ENCODE results near the gene MRAS. TPM values are rescaled to one million over a fixed set of nuclear protein-coding genes. Genes with fewer than 3 reads are reported as not detected.
"Not testable (repeated sequence)": the region's sequence is repeated elsewhere in the genome, so short reads cannot be mapped to it uniquely, and the experiment has no call there.

Gene MRAS
- total and polyA plus RNA-seq, 8 donors = 18.1 to 48.0 (median 21.5) TPM

DNA sequence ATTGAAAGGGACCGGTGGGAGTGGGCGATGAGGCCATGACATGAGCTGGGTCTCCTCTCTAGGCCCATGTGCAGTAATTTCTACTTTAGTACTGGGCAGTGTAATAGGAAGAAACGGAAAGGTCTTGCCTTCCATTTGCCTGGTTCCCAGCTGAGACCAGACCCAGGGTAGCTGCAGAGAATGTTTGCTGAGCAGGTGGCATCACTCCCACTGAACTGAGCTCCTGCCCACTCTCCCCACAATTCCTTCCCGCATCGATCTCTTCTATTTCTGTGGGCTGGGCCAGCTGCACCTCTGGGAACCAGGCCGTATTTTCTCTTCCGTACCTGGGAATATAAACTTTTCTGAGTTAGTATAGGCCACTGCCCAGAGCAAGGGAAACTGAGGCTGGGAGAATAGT, 101.8 kb downstream of the MRAS start:
- DNase-seq (no peak), ATAC-seq (no peak)
- Histone ChIP-seq H3K4me3 (no peak overlapping the region), H3K4me1 (no peaks in the 10 kb centered on the region), H3K27ac (no peak overlapping the region), H3K36me3 (no peaks in the 10 kb centered on the region), H3K9me3 (no peaks in the 10 kb centered on the region), H3K27me3 (no peaks in the 10 kb centered on the region)
- TF ChIP-seq, protein P1, sequence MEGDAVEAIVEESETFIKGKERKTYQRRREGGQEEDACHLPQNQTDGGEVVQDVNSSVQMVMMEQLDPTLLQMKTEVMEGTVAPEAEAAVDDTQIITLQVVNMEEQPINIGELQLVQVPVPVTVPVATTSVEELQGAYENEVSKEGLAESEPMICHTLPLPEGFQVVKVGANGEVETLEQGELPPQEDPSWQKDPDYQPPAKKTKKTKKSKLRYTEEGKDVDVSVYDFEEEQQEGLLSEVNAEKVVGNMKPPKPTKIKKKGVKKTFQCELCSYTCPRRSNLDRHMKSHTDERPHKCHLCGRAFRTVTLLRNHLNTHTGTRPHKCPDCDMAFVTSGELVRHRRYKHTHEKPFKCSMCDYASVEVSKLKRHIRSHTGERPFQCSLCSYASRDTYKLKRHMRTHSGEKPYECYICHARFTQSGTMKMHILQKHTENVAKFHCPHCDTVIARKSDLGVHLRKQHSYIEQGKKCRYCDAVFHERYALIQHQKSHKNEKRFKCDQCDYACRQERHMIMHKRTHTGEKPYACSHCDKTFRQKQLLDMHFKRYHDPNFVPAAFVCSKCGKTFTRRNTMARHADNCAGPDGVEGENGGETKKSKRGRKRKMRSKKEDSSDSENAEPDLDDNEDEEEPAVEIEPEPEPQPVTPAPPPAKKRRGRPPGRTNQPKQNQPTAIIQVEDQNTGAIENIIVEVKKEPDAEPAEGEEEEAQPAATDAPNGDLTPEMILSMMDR (IDR thresholded peaks at IDR 0.05) = no peak
- intact Hi-C loops (cut with DNase I) = no loop called here

DNA sequence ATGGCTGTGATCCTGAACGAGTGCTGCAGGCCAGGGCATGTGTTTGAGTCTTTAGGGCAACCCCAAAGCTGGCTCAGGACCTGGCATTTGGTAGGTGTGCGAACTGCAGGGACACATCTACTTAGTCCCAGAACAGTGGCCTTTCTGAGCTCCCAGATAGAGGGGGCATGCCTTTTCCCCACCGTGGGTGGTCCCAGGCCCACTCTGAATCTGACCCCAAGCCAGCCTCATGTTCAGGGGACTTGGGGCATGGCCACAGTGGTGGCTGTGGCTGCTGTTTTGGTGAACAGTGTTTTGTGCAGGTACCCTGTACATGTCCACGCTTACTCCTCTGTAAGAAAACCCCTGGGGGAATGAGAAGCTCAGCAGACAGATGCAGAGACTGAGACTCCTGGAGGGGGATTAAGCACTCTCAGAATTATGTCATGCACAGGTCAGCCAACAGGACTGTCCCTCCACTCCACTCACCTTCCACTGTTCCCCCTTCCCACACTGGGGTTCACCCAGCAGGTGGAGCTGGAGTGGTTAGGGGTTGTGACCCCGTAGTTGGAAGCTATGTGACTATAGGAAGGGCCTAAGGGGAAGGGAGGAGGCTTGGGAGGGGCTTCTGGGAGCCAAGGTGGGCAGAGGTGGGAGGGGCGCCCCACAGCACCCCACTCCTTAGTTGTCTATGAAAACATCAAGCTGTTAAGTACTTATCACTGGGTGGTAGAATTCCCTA, 102.5 kb downstream of the MRAS start:
- no peaks in the 10 kb centered on the region for H3K4me1 ChIP-seq
- ATAC-seq (no peak), DNase-seq (no peak)
- no peaks in the 10 kb centered on the region for H3K9me3 ChIP-seq
- H3K4me3 ChIP-seq = no peak overlapping the region
- no peaks in the 10 kb centered on the region for H3K27me3 ChIP-seq
- H3K36me3 ChIP-seq = no peaks in the 10 kb centered on the region
- no peak overlapping the region for H3K27ac ChIP-seq
- TF ChIP-seq, protein P1 (IDR thresholded peaks at IDR 0.05) = no peak
- intact Hi-C loops (cut with DNase I) = no loop called here

DNA sequence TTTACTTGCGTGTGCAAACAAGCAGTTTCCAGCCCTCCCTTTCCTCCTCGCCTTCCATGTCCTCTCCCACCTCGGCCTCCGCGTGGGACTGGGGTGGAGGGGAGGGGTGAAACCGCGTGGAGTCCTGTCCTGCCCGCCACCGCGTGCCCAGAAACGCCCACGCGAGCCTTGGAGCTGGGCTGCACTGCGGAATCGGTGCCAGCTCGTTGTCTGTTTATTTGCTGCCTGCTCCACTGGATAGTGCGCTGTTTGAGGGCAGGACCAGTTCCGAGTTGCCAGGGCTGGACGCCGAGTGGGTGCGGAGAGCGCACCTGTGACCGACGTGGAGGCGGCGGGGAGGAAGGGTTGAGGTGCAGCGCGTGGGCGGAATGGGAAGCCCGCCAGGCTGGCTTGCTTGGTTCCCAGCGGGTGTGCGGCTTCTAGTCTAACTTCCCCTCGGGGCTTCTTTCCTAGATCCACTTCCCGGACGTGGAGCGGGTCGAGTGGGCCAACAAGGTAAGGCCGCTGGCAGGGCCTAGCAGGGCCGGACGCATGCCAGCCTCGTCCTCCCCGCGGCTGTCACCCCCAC, 103.3 kb downstream of the MRAS start:
- intact Hi-C loops (cut with DNase I) = no loop called here
- ATAC-seq (no peak), DNase-seq (no peak)
- Histone ChIP-seq H3K27ac (no peak overlapping the region), H3K4me3 (no peak overlapping the region), H3K27me3 (no peaks in the 10 kb centered on the region), H3K36me3 (no peaks in the 10 kb centered on the region), H3K9me3 (no peaks in the 10 kb centered on the region), H3K4me1 (no peaks in the 10 kb centered on the region)
- TF ChIP-seq, protein P1 (IDR thresholded peaks at IDR 0.05) = no peak

DNA sequence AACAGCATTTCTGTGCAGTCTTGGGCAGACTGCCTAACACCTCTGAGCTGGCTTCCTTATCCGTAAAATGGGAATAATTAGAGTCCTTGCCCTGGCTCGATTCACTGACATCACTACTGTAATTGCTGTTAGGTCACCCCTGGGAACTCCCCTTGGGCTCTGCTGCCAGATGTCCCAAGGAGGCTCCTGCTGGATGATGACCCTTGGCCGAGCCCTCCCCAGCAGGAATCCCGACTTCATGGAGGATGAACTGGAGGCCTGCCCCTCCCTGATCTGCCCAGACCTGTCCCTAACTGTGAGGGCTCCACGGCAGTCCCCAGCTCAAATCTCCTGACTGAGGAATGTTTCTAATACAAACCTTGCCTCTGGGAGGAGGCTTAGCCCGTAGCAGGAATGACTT, 104.1 kb downstream of the MRAS start:
- no peak for ATAC-seq
- H3K4me1 ChIP-seq = no peaks in the 10 kb centered on the region
- DNase-seq = no peak
- H3K4me3 ChIP-seq = no peak overlapping the region
- no peaks in the 10 kb centered on the region for H3K27me3 ChIP-seq
- H3K9me3 ChIP-seq = no peaks in the 10 kb centered on the region
- TF ChIP-seq, protein P1 (IDR thresholded peaks at IDR 0.05) = no peak
- intact Hi-C loops (cut with DNase I) = no loop called here
- H3K27ac ChIP-seq = no peak overlapping the region
- H3K36me3 ChIP-seq = no peaks in the 10 kb centered on the region

DNA sequence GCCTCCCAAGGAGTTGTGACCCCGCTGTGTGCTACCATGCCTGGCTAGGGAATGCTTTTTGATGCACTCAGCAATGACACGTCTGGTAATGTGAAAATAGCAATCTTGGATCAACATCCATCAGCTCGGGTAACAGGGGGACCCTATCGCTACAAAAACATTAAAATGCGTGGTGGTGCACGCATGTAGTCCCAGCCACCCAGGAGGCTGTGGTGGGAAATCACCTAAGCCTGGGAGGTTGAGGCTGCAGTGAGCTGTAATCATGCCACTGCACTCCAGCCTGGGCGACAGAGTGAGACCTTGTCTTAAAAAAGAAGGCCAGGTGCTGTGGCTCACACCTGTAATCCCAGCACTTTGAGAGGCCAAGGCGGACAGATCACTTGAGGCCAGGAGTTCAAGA, 105.6 kb downstream of the MRAS start:
- ATAC-seq; intact Hi-C loops (cut with DNase I); H3K27ac ChIP-seq; H3K4me3 ChIP-seq; H3K4me1 ChIP-seq; DNase-seq; H3K27me3 ChIP-seq; H3K36me3 ChIP-seq; H3K9me3 ChIP-seq: not testable (repeated sequence)

Other genes with a start within 250 kb of the MRAS start
- gene DZIP1L, start 233.0 kb upstream of the MRAS start, total RNA-seq = 10 to 100 TPM; 14.0 to 16.6 TPM
- 10 to 100 TPM; 17.9 to 24.2 (median 21.6) TPM for gene DZIP1L, start 233.0 kb upstream of the MRAS start, polyA plus RNA-seq (ENCODE audit: insufficient read length in 6 of 6)
- not detected for gene A4GNT, start 216.2 kb upstream of the MRAS start, total RNA-seq
- under 1 TPM; 0.21 to 0.53 (median 0.39) TPM for gene A4GNT, start 216.2 kb upstream of the MRAS start, polyA plus RNA-seq (ENCODE audit: insufficient read length in 6 of 6)
- gene DBR1, start 173.7 kb upstream of the MRAS start, total RNA-seq = 10 to 100 TPM; 16.7 to 17.7 TPM
- gene DBR1, start 173.7 kb upstream of the MRAS start, polyA plus RNA-seq (ENCODE audit: insufficient read length in 6 of 6) = 10 to 100 TPM; 17.4 to 21.5 (median 21.0) TPM
- 10 to 100 TPM; 37.1 to 50.6 TPM for gene ARMC8, start 161.3 kb upstream of the MRAS start, total RNA-seq
- gene ARMC8, start 161.3 kb upstream of the MRAS start, polyA plus RNA-seq (ENCODE audit: insufficient read length in 6 of 6) = 10 to 100 TPM; 46.5 to 56.4 (median 51.0) TPM
- gene NME9, start 18.7 kb upstream of the MRAS start, total RNA-seq = 1 to 10 TPM in 1 of 2 donors, not detected in 1; 1.8 TPM
- 1 to 10 TPM; 2.8 to 5.9 (median 4.0) TPM for gene NME9, start 18.7 kb upstream of the MRAS start, polyA plus RNA-seq (ENCODE audit: insufficient read length in 6 of 6)
- gene ESYT3, start 86.0 kb downstream of the MRAS start, total RNA-seq = 10 to 100 TPM; 24.5 to 44.4 TPM
- 10 to 100 TPM; 18.7 to 40.9 (median 37.4) TPM for gene ESYT3, start 86.0 kb downstream of the MRAS start, polyA plus RNA-seq (ENCODE audit: insufficient read length in 6 of 6)
- 10 to 100 TPM; 31.2 to 65.4 TPM for gene CEP70, start 245.7 kb downstream of the MRAS start, total RNA-seq
- 10 to 100 TPM; 48.0 to 63.5 (median 55.4) TPM for gene CEP70, start 245.7 kb downstream of the MRAS start, polyA plus RNA-seq (ENCODE audit: insufficient read length in 6 of 6)